Stimulated activated CD4-positive, alpha-beta T cell treated with anti-CD3 and anti-CD28 coated beads, Interleukin-2, amount 100 ng/mL, for 24 hours (primary cell): ENCODE data around the gene CPA1.

Source experiments
- DNase-seq, 2 donors: peaks; one replicate each; pipeline ENCODE4 v3.0.0-alpha.2; 2020

The CPA1 gene

GRCh38 chr7:130397051-130397757 lies 16.9 kb downstream of the CPA1 start:
- no peak for DNase-seq

GRCh38 chr7:130397758-130398073 lies 17.4 kb downstream of the CPA1 start:
- no peak for DNase-seq

GRCh38 chr7:130398526-130399090 lies 18.3 kb downstream of the CPA1 start:
- no peak for DNase-seq

GRCh38 chr7:130400120-130400572 lies 19.9 kb downstream of the CPA1 start:
- no peak for DNase-seq

GRCh38 chr7:130401101-130401500 lies 20.8 kb downstream of the CPA1 start:
- no peak for DNase-seq

- DNase-seq, result no peak
Measured at GRCh38 chr7:130401578-130401977, 21.3 kb downstream of the CPA1 start.

GRCh38 chr7:130405003-130405402 lies 24.7 kb downstream of the CPA1 start:
- DNase-seq, result no peak

- no peak for DNase-seq
Measured at GRCh38 chr7:130409067-130409711, 28.9 kb downstream of the CPA1 start.

- DNase-seq, result no peak
Measured at GRCh38 chr7:130409712-130410072, 29.4 kb downstream of the CPA1 start.

- DNase-seq, result no peak
Measured at GRCh38 chr7:130410868-130411541, 30.7 kb downstream of the CPA1 start.

- DNase-seq, result no peak
Measured at GRCh38 chr7:130413201-130413600, 32.9 kb downstream of the CPA1 start.

- DNase-seq, result no peak
Measured at GRCh38 chr7:130415006-130415405, 34.7 kb downstream of the CPA1 start.

GRCh38 chr7:130417213-130417612 lies 36.9 kb downstream of the CPA1 start:
- no peak for DNase-seq

GRCh38 chr7:130418306-130418705 lies 38.0 kb downstream of the CPA1 start:
- no peak for DNase-seq

- DNase-seq, result no peak
Measured at GRCh38 chr7:130419658-130420057, 39.4 kb downstream of the CPA1 start.

GRCh38 chr7:130420943-130421578 lies 40.8 kb downstream of the CPA1 start:
- DNase-seq, result no peak

GRCh38 chr7:130421684-130422083 lies 41.4 kb downstream of the CPA1 start:
- DNase-seq, result no peak

GRCh38 chr7:130423501-130424037 lies 43.3 kb downstream of the CPA1 start:
- no peak for DNase-seq

- DNase-seq, result no peak
Measured at GRCh38 chr7:130425796-130426195, 45.5 kb downstream of the CPA1 start.

- DNase-seq, result no peak
Measured at GRCh38 chr7:130426564-130426963, 46.3 kb downstream of the CPA1 start.

GRCh38 chr7:130429019-130429418 lies 48.7 kb downstream of the CPA1 start:
- DNase-seq, result no peak

GRCh38 chr7:130430115-130430514 lies 49.8 kb downstream of the CPA1 start:
- no peak for DNase-seq
